ENCODE results near the gene RPAP3.

- TF ChIP-seq GABPA (IDR thresholded peaks at IDR 0.05 in 1 of 2, conservative IDR thresholded peaks at IDR 0.05 in 1 of 2) (no peak), CTCF (IDR thresholded peaks at IDR 0.05; ENCODE audit: low read depth, low read length, missing input control) (no peak), YY1 (IDR thresholded peaks at IDR 0.05) (no peak), REST (IDR thresholded peaks at IDR 0.05) (no peak), MAX (IDR thresholded peaks at IDR 0.05) (no peak), HNF4G (IDR thresholded peaks at IDR 0.05) (no peak), SP1 (IDR thresholded peaks at IDR 0.05) (no peak), RAD21 (IDR thresholded peaks at IDR 0.05) (no peak)
These were observed 1.5 kb upstream of the RPAP3 start for GRCh38 chr12:47707355-47707754.
